SK-N-SH (cell line): ENCODE results near the gene RMC1. TPM values are rescaled to one million over a fixed set of nuclear protein-coding genes. Genes with fewer than 3 reads are reported as not detected.
"Not testable (repeated sequence)": the region's sequence is repeated elsewhere in the genome, so short reads cannot be mapped to it uniquely, and the experiment has no call there.

Experiments
- CTCF ChIA-PET: fragments of 300-600, 350-600 bp; formaldehyde crosslinking; extraction: SDS; loops from one replicate; lab custom pipeline; 2021; lab: Yijun Ruan, JAX
- POLR2A ChIA-PET: fragments of 350-600 bp; sonication (Branson Sonifier 250); formaldehyde crosslinking; extraction: SDS; loops from one replicate; lab custom pipeline; 2020; ENCODE audit warnings: antibody characterized with exemption, inconsistent platforms; lab: Yijun Ruan, JAX
- DNase-seq: peaks from one replicate; pipeline ENCODE4 v3.0.0; 2012
- H2AFZ ChIP-seq: fragments of 200-600 bp; sonication (generic); 2 replicates; pipeline ENCODE4 v1.8.1; 2016; ENCODE audit warnings: antibody characterized with exemption, mild to moderate bottlenecking, low read depth
- H3F3A ChIP-seq: fragments of 200-600 bp; sonication (generic); replicated peaks from 2 replicates; pipeline ENCODE3; 2016; ENCODE audit warnings: antibody characterized with exemption, mild to moderate bottlenecking; ENCODE audit not compliant: insufficient read depth
- H3K27ac ChIP-seq, 2 experiments: fragments of 200-500 bp in 1 of 2; fragments of 200-600 bp in 1 of 2; sonication (Bioruptor generic) in 1 of 2; sonication (generic), shearing (Covaris generic) in 1 of 2; 2 replicates each; pipeline versions ENCODE4 v1.5.1 to v1.6.1; 2014 to 2016; ENCODE audit warnings: low read depth in 2 of 2, inconsistent platforms in 1 of 2, low read length in 1 of 2, mild to moderate bottlenecking in 1 of 2, mixed read lengths in 1 of 2
- H3K27me3 ChIP-seq: fragments of 200-600 bp; sonication (generic), shearing (Covaris generic); 2 replicates; pipeline ENCODE4 v1.6.1; 2016; ENCODE audit warnings: mixed run types; ENCODE audit not compliant: insufficient read depth
- H3K36me3 ChIP-seq, 2 experiments: fragments of 200-500 bp in 1 of 2; fragments of 200-600 bp in 1 of 2; sonication (Bioruptor generic) in 1 of 2; sonication (generic) in 1 of 2; replicated peaks in 1 of 2; 2 replicates each; pipeline versions ENCODE3 to v1.5.1; 2014 to 2016; ENCODE audit warnings: low read length in 1 of 2, mild to moderate bottlenecking in 1 of 2; ENCODE audit not compliant: insufficient read depth in 2 of 2, control insufficient read depth in 1 of 2
- H3K4me1 ChIP-seq, 2 experiments: fragments of 200-500 bp in 1 of 2; fragments of 200-600 bp in 1 of 2; sonication (Bioruptor generic) in 1 of 2; sonication (generic), shearing (Covaris generic) in 1 of 2; 2 replicates each; pipeline versions ENCODE4 v1.5.1 to v1.6.1; 2014 to 2016; ENCODE audit warnings: low read depth in 1 of 2, low read length in 1 of 2, mixed run types in 1 of 2; ENCODE audit not compliant: insufficient read depth in 2 of 2, control insufficient read depth in 1 of 2
- H3K4me2 ChIP-seq: fragments of 200-600 bp; sonication (generic), shearing (Covaris generic); 2 replicates; pipeline ENCODE4 v1.6.1; 2017; ENCODE audit warnings: mixed run types
- H3K4me3 ChIP-seq, 2 experiments: fragments of 200-500 bp in 1 of 2; fragments of 200-600 bp in 1 of 2; sonication (Bioruptor generic) in 1 of 2; sonication (generic), shearing (Covaris generic) in 1 of 2; 2 replicates each; pipeline versions ENCODE4 v1.5.1 to v1.8.1; 2014 to 2016; ENCODE audit warnings: low read depth in 2 of 2, inconsistent platforms in 1 of 2, low read length in 1 of 2, mild to moderate bottlenecking in 1 of 2, mixed read lengths in 1 of 2, moderate library complexity in 1 of 2
- H3K79me2 ChIP-seq: fragments of 200-600 bp; sonication (generic); 2 replicates; pipeline ENCODE4 v1.8.1; 2017; ENCODE audit warnings: mild to moderate bottlenecking; ENCODE audit not compliant: insufficient read depth
- H3K9ac ChIP-seq: fragments of 200-600 bp; sonication (generic); 2 replicates; pipeline ENCODE4 v1.6.1; 2017; ENCODE audit warnings: mixed run types
- H3K9me2 ChIP-seq: fragments of 200-600 bp; sonication (generic); 2 replicates; pipeline ENCODE4 v1.6.1; 2017; ENCODE audit warnings: mixed run types
- H3K9me3 ChIP-seq: fragments of 200-600 bp; sonication (generic); 2 replicates; pipeline ENCODE4 v1.6.1; 2017; ENCODE audit warnings: mixed run types, mild to moderate bottlenecking, moderate library complexity
- H4K20me1 ChIP-seq: fragments of 200-600 bp; sonication (generic); 2 replicates; pipeline ENCODE4 v1.6.1; 2017; ENCODE audit warnings: mild to moderate bottlenecking, mixed run types; ENCODE audit not compliant: insufficient read depth
- CTCF ChIP-seq: fragments of 200-600 bp; sonication (generic); IDR thresholded peaks from 2 replicates; pipeline ENCODE4 v1.6.1; 2017; ENCODE audit warnings: antibody characterized with exemption, mild to moderate bottlenecking, moderate library complexity
- EZH2phosphoT487 ChIP-seq: fragments of 200-600 bp; sonication (generic); IDR thresholded peaks from 2 replicates; pipeline ENCODE4 v1.6.1; 2017; ENCODE audit warnings: low read depth, mixed run types, mild to moderate bottlenecking, antibody characterized with exemption, moderate library complexity, borderline replicate concordance
- IRF3 ChIP-seq: fragments of 150-350 bp; IDR thresholded peaks from 2 replicates; pipeline ENCODE4 v1.6.1; 2016; ENCODE audit warnings: mild to moderate bottlenecking, low read depth, low read length
- MXI1 ChIP-seq: IDR thresholded peaks from 2 replicates; pipeline ENCODE4 v1.6.1; 2012; ENCODE audit warnings: mild to moderate bottlenecking, low read depth, low read length, improper control_type of control experiment
- NFIC ChIP-seq: IDR thresholded peaks from 2 replicates; pipeline ENCODE4 v1.4.0; 2012; ENCODE audit warnings: borderline replicate concordance
- PBX3 ChIP-seq: IDR thresholded peaks from 2 replicates; pipeline ENCODE4; 2012
- RAD21 ChIP-seq: IDR thresholded peaks from 2 replicates; pipeline ENCODE4 v1.6.1; 2012; ENCODE audit warnings: mild to moderate bottlenecking, low read length
- SMC3 ChIP-seq: IDR thresholded peaks from 2 replicates; pipeline ENCODE4 v1.6.1; 2012; ENCODE audit warnings: low read depth, low read length, improper control_type of control experiment
- TCF12 ChIP-seq: IDR thresholded peaks from 2 replicates; pipeline ENCODE4 v1.4.0; 2012
- WGBS: methylation state at CpG from one replicate; pipeline ENCODE4 v1.1.6; 2017; ENCODE audit warnings: low lambda C conversion rate; 5-methylcytosine and 5-hydroxymethylcytosine counted together
- polyA plus RNA-seq, 3 experiments: library from polyadenylated mRNA; depleted of rRNA; stranded (reverse); fragments of >200 nt; gene quantifications; 2 replicates each; pipeline ENCODE4 v1.2.3, GENCODE V29; 2012

The RMC1 gene
- polyA plus RNA-seq, 1 of the 3 experiments (the other 2 are of a cell fraction): 26.4 TPM

DNA sequence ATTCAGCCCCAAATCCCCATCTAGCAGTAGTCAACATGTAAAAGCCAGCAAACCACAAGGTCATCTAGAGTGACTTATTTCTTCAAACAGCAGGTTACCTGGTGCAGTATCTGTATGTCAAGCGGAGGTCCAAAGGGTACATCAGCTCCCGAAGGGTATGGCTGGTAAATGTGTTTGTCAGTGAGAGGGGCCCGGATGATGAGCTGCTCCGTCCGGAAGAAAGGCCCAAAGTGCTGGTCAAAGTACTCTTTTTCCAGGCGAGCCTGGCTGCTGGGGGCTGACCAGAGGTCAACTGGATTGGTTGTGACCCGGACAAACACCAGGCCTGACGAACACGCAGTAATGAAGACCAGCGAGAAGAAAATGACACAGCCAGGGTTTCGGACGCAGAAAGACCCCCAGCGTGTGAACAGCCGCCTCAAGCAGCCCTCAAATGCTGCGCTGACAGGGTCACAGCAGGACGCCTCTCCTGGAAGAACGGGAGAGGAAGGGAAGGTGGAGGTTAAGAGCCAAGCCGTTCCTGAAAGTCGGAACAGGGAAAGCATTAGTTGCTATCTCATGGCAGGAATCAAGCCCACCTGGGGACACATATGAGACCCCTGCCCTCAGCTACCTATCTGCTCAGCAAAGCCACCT is 53.0 kb downstream of the RMC1 start:
- Histone ChIP-seq H3F3A (no peaks in the 10 kb centered on the region), H3K9me3 (no peaks in the 10 kb centered on the region), H3K27me3 (no peaks in the 10 kb centered on the region), H3K9ac (no peak overlapping the region), H3K79me2 (no peaks in the 10 kb centered on the region), H3K9me2 (no peaks in the 10 kb centered on the region), H3K4me3 (no peak overlapping the region), H4K20me1 (no peaks in the 10 kb centered on the region), H3K36me3 (peaks cover 46 to 61% of the 10 kb centered on the region in 2 experiments), H2AFZ (no peak overlapping the region), H3K4me2 (no peak overlapping the region), H3K4me1 (no peaks in the 10 kb centered on the region), H3K27ac (no peak overlapping the region)
- WGBS: 96% methylated on average over 18 of the region's 19 CpGs
- POLR2A ChIA-PET: no interaction called here
- no peak for TF ChIP-seq EZH2phosphoT487
- no peak for TF ChIP-seq IRF3
- TF ChIP-seq CTCF: no peak
- TF ChIP-seq SMC3: no peak
- TF ChIP-seq NFIC: no peak
- no peak for TF ChIP-seq TCF12
- no peak for TF ChIP-seq RAD21
- TF ChIP-seq PBX3: no peak
- TF ChIP-seq MXI1: no peak
- CTCF ChIA-PET: interaction anchor here (0.7 kb wide), 1 partner anchor 41 kb away, joined by 3 read pairs; no protein-coding TSS in a partner anchor
- no peak for DNase-seq

DNA sequence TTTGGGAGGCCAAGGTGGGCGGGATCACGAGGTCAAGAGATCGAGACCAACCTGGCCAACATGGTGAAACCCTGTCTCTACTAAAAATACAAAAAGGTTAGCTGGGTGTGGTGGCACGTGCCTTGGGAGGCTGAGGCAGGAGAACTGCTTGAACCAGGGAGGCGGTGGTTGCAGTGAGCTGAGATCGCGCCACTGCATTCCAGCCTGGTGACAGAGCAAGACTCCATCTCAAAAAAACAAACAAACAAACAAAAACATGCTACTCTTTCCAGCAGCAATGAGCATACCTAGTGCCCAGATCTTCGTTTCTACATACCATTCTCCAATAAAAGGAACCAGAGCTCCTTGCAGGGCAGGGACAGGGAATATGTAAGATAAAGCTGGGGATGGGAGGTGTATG is 54.2 kb downstream of the RMC1 start:
- H3K9me2 ChIP-seq, POLR2A ChIA-PET, H3K4me3 ChIP-seq, H3K9ac ChIP-seq, H3F3A ChIP-seq, H3K4me1 ChIP-seq, H3K79me2 ChIP-seq, H3K4me2 ChIP-seq, CTCF ChIA-PET, H3K9me3 ChIP-seq, H2AFZ ChIP-seq, H4K20me1 ChIP-seq, H3K27ac ChIP-seq, DNase-seq, H3K27me3 ChIP-seq: not testable (repeated sequence)
- WGBS: 97% methylated on average over 8 of the region's 8 CpGs
- H3K36me3 ChIP-seq: peaks cover 43 to 54% of the 10 kb centered on the region in 2 experiments
